ENCODE results near the gene GOT2.

- TF ChIP-seq ASH2L (IDR thresholded peaks at IDR 0.05; ENCODE audit: low read length) (no peak), SP1 (IDR thresholded peaks at IDR 0.05; ENCODE audit: low read depth, low read length) (no peak), BACH1 (IDR thresholded peaks at IDR 0.05; ENCODE audit: low read length) (no peak), MAFK (IDR thresholded peaks at IDR 0.05; ENCODE audit: low read depth, low read length) (no peak), GABPA (IDR thresholded peaks at IDR 0.05; ENCODE audit: borderline replicate concordance, insufficient read depth, low read length) (no peak), CTCF (IDR thresholded peaks at IDR 0.05; ENCODE audit: control extremely low read depth in 1 of 3, insufficient read depth in 1 of 3, low read depth in 1 of 3, low read length in 3 of 3) (no peak), USF2 (IDR thresholded peaks at IDR 0.05; ENCODE audit: low read length) (no peak), POLR2A (IDR thresholded peaks at IDR 0.05; ENCODE audit: control extremely low read depth in 1 of 2, low read depth in 2 of 2, low read length in 2 of 2) (no peak), CREB1 (IDR thresholded peaks at IDR 0.05) (no peak), EP300 (IDR thresholded peaks at IDR 0.05; ENCODE audit: borderline replicate concordance in 1 of 2, low read depth in 2 of 2, low read length in 2 of 2) (no peak), EGR1 (IDR thresholded peaks at IDR 0.05; ENCODE audit: borderline replicate concordance, low read depth, low read length) (no peak), EZH2 (IDR thresholded peaks at IDR 0.05; ENCODE audit: low read depth, low read length, severe bottlenecking) (no peak), HDAC6 (IDR thresholded peaks at IDR 0.05; ENCODE audit: low read depth, low read length) (no peak)
Observed at GRCh38 chr16:58741166-58741565, 7.0 kb upstream of the GOT2 start.
